A549 (cell line): ENCODE measurements around the gene PPP2R5C. TPM values are rescaled to one million over a fixed set of nuclear protein-coding genes. Genes with fewer than 3 reads are reported as not detected.
A peak's percentile ranks its signal among the peaks of the same experiment; 100 is the strongest.

Source experiments
- ATAC-seq, 2 experiments: fragments of 200-7000 bp in 1 of 2; fragments of >200 bp in 1 of 2; cut with Nextera tagmentation in 1 of 2; cut with Tn5 transposase in 1 of 2; 3 replicates each; pipeline versions ENCODE4 v1.8.0 to v1.9.1; 2018 to 2020; ENCODE audit warnings: mild to moderate bottlenecking in 1 of 2, moderate library complexity in 1 of 2
- CTCF ChIA-PET: fragments of 300-600 bp; sonication (Branson Sonifier 250); formaldehyde crosslinking; extraction: SDS; loops from one replicate; lab custom pipeline; 2021; ENCODE audit warnings: antibody characterized with exemption, inconsistent platforms; lab: Yijun Ruan, JAX
- POLR2A ChIA-PET: fragments of 350-600 bp; formaldehyde crosslinking; extraction: SDS; loops from one replicate; lab custom pipeline; 2021; ENCODE audit warnings: antibody characterized with exemption, inconsistent platforms; lab: Yijun Ruan, JAX
- DNase-seq, 2 experiments: peaks; one replicate each; pipeline versions ENCODE4 v3.0.0 to v3.0.0-alpha.2; 2011 to 2016; ENCODE audit warnings: low read depth in 1 of 2, low spot score in 1 of 2
- FAIRE-seq: peaks from 2 replicates; lab custom pipeline; 2011; peaks lifted over from hg19 to GRCh38; lab: Jason Lieb, UNC
- H3K27ac ChIP-seq, 2 experiments: fragments of >200 bp; sonication (Bioruptor Twin); formaldehyde crosslinking; 3 replicates each; pipeline ENCODE4 v1.5.1; 2016 to 2017
- H3K4me1 ChIP-seq: fragments of >200 bp; sonication (Bioruptor Twin); formaldehyde crosslinking; 3 replicates; pipeline ENCODE4 v1.6.1; 2016
- H3K4me2 ChIP-seq: fragments of >200 bp; sonication (Bioruptor Twin); formaldehyde crosslinking; 3 replicates; pipeline ENCODE4 v1.6.1; 2016
- H3K4me3 ChIP-seq: fragments of >200 bp; sonication (Bioruptor Twin); formaldehyde crosslinking; 3 replicates; pipeline ENCODE4 v1.5.1; 2016
- H3K9me3 ChIP-seq: fragments of >200 bp; sonication (Bioruptor Twin); formaldehyde crosslinking; 3 replicates; pipeline ENCODE4 v1.6.1; 2016
- BHLHE40 ChIP-seq: IDR thresholded peaks from 2 replicates; pipeline ENCODE4 v1.6.1; 2012; ENCODE audit warnings: low read depth, low read length, inconsistent platforms
- CBX8 ChIP-seq: fragments of 200-600 bp; sonication (generic); IDR thresholded peaks from 2 replicates; pipeline ENCODE4 v1.6.1; 2016
- CHD2 ChIP-seq: fragments of 150-350 bp; IDR thresholded peaks from 2 replicates; pipeline ENCODE4 v1.6.1; 2014; ENCODE audit warnings: low read length; ENCODE audit not compliant: partially characterized antibody
- CTCF ChIP-seq: fragments of >200 bp; sonication (Bioruptor Twin); formaldehyde crosslinking; IDR thresholded peaks from 3 replicates; pipeline ENCODE4 v1.5.1; 2016
- FOXS1 ChIP-seq: fragments of 250-450 bp; sonication (Bioruptor Pico); IDR thresholded peaks from 2 replicates; pipeline ENCODE4 v1.5.0; 2020; ENCODE audit warnings: mild to moderate bottlenecking, moderate library complexity
- GATA3 ChIP-seq: IDR thresholded peaks from 2 replicates; pipeline ENCODE4 v1.6.1; 2012; ENCODE audit warnings: borderline replicate concordance
- HDAC2 ChIP-seq: fragments of 200-600 bp; sonication (generic); IDR thresholded peaks from 2 replicates; pipeline ENCODE4 v1.6.1; 2016
- HES2 ChIP-seq: fragments of >200 bp; sonication (Bioruptor Twin); formaldehyde crosslinking; IDR thresholded peaks from 2 replicates; pipeline ENCODE4 v1.6.1; 2016
- HOXA7 ChIP-seq: fragments of 250-450 bp; sonication (Bioruptor Pico); IDR thresholded peaks from 2 replicates; pipeline ENCODE4 v1.5.0; 2020; ENCODE audit warnings: mild to moderate bottlenecking, moderate library complexity
- HOXB13 ChIP-seq: fragments of 250-450 bp; sonication (Bioruptor Pico); IDR thresholded peaks from 2 replicates; pipeline ENCODE4 v1.5.0; 2020; ENCODE audit warnings: low read depth, mild to moderate bottlenecking, moderate library complexity
- JUN ChIP-seq, 2 experiments: fragments of >200 bp; sonication (Bioruptor Twin); formaldehyde crosslinking; IDR thresholded peaks; 2 replicates in 1 of 2; 3 replicates in 1 of 2; pipeline ENCODE4 v1.6.1; 2016 to 2017
- MAFK ChIP-seq: fragments of 450-650 bp; IDR thresholded peaks from 2 replicates; pipeline ENCODE4 v1.6.1; 2014; ENCODE audit not compliant: partially characterized antibody
- MAZ ChIP-seq: fragments of 150-350 bp; IDR thresholded peaks from 2 replicates; pipeline ENCODE4 v1.6.1; 2014; ENCODE audit warnings: antibody characterized with exemption, low read depth, low read length, borderline replicate concordance
- NFE2L2 ChIP-seq: fragments of 150-350 bp; conservative IDR thresholded peaks from 2 replicates; pipeline ENCODE4 v1.6.1; 2014; ENCODE audit warnings: low read length
- NR3C1 ChIP-seq: fragments of >200 bp; sonication (Bioruptor Twin); formaldehyde crosslinking; IDR thresholded peaks from 3 replicates; pipeline ENCODE4 v1.6.1; 2017
- PHF8 ChIP-seq: fragments of 200-600 bp; sonication (generic); IDR thresholded peaks from 2 replicates; pipeline ENCODE4 v1.6.1; 2016; ENCODE audit warnings: low read depth, mild to moderate bottlenecking, antibody characterized with exemption, moderate library complexity, borderline replicate concordance
- POLR2AphosphoS2 ChIP-seq: conservative IDR thresholded peaks from 2 replicates; pipeline ENCODE4 v1.6.1; 2012; ENCODE audit warnings: low read length, improper control_type of control experiment, inconsistent platforms
- RCOR1 ChIP-seq: fragments of 150-350 bp; IDR thresholded peaks from 2 replicates; pipeline ENCODE4 v1.6.1; 2014; ENCODE audit warnings: antibody characterized with exemption, low read length, low read depth
- REST ChIP-seq: fragments of 200-600 bp; sonication (generic); IDR thresholded peaks from 2 replicates; pipeline ENCODE4 v1.6.1; 2016; ENCODE audit warnings: antibody characterized with exemption, mild to moderate bottlenecking, moderate library complexity
- RFX5 ChIP-seq: fragments of 450-650 bp; IDR thresholded peaks from 2 replicates; pipeline ENCODE4 v1.7.1; 2014; ENCODE audit warnings: antibody characterized with exemption, mild to moderate bottlenecking, moderate library complexity
- RNF2 ChIP-seq: fragments of 200-600 bp; sonication (generic); IDR thresholded peaks from 2 replicates; pipeline ENCODE4 v1.6.1; 2016; ENCODE audit warnings: low read depth, mild to moderate bottlenecking, antibody characterized with exemption, moderate library complexity, borderline replicate concordance
- SREBF2 ChIP-seq: fragments of 450-650 bp; IDR thresholded peaks from 2 replicates; pipeline ENCODE4 v1.6.1; 2014; ENCODE audit warnings: mild to moderate bottlenecking, moderate library complexity
- TFCP2L1 ChIP-seq: fragments of 250-450 bp; sonication (Bioruptor Pico); IDR thresholded peaks from 2 replicates; pipeline ENCODE4 v1.5.0; 2021; ENCODE audit warnings: mild to moderate bottlenecking
- ZC3H11A ChIP-seq: fragments of 450-650 bp; IDR thresholded peaks from 2 replicates; pipeline ENCODE4 v1.6.1; 2014; ENCODE audit warnings: antibody characterized with exemption, mild to moderate bottlenecking
- ZFP36 ChIP-seq: fragments of 450-650 bp; IDR thresholded peaks from 2 replicates; pipeline ENCODE4 v1.6.1; 2014; ENCODE audit warnings: borderline replicate concordance; ENCODE audit not compliant: partially characterized antibody
- ZSCAN20 ChIP-seq: fragments of 250-450 bp; sonication (Bioruptor Pico); IDR thresholded peaks from 2 replicates; pipeline ENCODE4 v1.8.0; 2022; ENCODE audit warnings: mild to moderate bottlenecking, moderate library complexity
- WGBS: methylation state at CpG from one replicate; pipeline ENCODE4 v1.1.6; 2017; ENCODE audit errors: missing lambda C conversion rate; 5-methylcytosine and 5-hydroxymethylcytosine counted together
- polyA plus RNA-seq, 4 experiments: library from polyadenylated mRNA; depleted of rRNA in 3 of 4; stranded (reverse); fragments of >200 nt; fragmentation: RNase III in 1 of 4; extraction: RNeasy Plus Mini Kit Qiagen cat#74134 plus additional on column Dnase treatment in 1 of 4; gene quantifications; 2 replicates in 3 of 4; 3 replicates in 1 of 4; pipeline ENCODE4 v1.2.3, GENCODE V29; 2011 to 2017
- TF ChIP-seq, protein P1 (sequence below): fragments of >200 bp; sonication (Bioruptor Twin); formaldehyde crosslinking; IDR thresholded peaks from 3 replicates; pipeline ENCODE4 v1.6.1; 2016
- TF ChIP-seq, protein P2 (sequence below): IDR thresholded peaks from 2 replicates; pipeline ENCODE4 v1.6.1; 2012

Gene PPP2R5C
- polyA plus RNA-seq, 2 of the 4 experiments (the other 2 are of a cell fraction), result 74.8 to 150 TPM

- TF ChIP-seq ZSCAN20 (no peak), RFX5 (no peak), HOXA7 (no peak), GATA3 (no peak), TFCP2L1 (CRISPR knock-in tag) (no peak), RCOR1 (no peak), ZFP36 (no peak), PHF8 (no peak), BHLHE40 (no peak)
These were observed 106.3 kb downstream of the PPP2R5C start (continued) for GRCh38 chr14:101867854-101868253.

- POLR2A ChIA-PET, result no interaction called here
- 92% methylated on average over 8 of the region's 8 CpGs for WGBS
- Histone ChIP-seq H3K4me2 (no peak overlapping the region), H3K4me3 (no peak overlapping the region), H3K27ac (no peak overlapping the region), H3K9me3 (no peaks in the 10 kb centered on the region), H3K4me1 (no peaks in the 10 kb centered on the region)
- CTCF ChIA-PET, result interaction anchor here (4.1 kb wide), 1 partner anchor 98 kb away, joined by 15 read pairs; no protein-coding TSS in a partner anchor
- FAIRE-seq (peak; percentile 7), ATAC-seq (no peak), DNase-seq (no peak)
- TF ChIP-seq MAZ (no peak), CBX8 (no peak), REST (no peak), RFX5 (no peak), BHLHE40 (no peak), POLR2AphosphoS2 (no peak), RNF2 (no peak), MAFK (no peak), HOXB13 (CRISPR knock-in tag) (no peak), SREBF2 (no peak), TFCP2L1 (CRISPR knock-in tag) (no peak), HOXA7 (no peak)
- TF ChIP-seq, protein P1, sequence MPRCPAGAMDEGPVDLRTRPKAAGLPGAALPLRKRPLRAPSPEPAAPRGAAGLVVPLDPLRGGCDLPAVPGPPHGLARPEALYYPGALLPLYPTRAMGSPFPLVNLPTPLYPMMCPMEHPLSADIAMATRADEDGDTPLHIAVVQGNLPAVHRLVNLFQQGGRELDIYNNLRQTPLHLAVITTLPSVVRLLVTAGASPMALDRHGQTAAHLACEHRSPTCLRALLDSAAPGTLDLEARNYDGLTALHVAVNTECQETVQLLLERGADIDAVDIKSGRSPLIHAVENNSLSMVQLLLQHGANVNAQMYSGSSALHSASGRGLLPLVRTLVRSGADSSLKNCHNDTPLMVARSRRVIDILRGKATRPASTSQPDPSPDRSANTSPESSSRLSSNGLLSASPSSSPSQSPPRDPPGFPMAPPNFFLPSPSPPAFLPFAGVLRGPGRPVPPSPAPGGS, result no peak
- TF ChIP-seq, protein P2, sequence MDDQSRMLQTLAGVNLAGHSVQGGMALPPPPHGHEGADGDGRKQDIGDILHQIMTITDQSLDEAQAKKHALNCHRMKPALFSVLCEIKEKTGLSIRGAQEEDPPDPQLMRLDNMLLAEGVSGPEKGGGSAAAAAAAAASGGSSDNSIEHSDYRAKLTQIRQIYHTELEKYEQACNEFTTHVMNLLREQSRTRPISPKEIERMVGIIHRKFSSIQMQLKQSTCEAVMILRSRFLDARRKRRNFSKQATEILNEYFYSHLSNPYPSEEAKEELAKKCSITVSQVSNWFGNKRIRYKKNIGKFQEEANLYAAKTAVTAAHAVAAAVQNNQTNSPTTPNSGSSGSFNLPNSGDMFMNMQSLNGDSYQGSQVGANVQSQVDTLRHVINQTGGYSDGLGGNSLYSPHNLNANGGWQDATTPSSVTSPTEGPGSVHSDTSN, result no peak
These were observed 107.7 kb downstream of the PPP2R5C start for GRCh38 chr14:101869217-101869616.

GRCh38 chr14:101870273-101870939 lies 108.9 kb downstream of the PPP2R5C start:
- ChIA-PET CTCF (interaction anchor here (0.6 to 4.1 kb wide), 2 partner anchors 99 to 134 kb away, joined by 3 to 15 read pairs; no protein-coding TSS in a partner anchor), POLR2A (no interaction called here)
- Histone ChIP-seq H3K4me2 (no peak overlapping the region), H3K9me3 (no peaks in the 10 kb centered on the region), H3K27ac (no peak overlapping the region), H3K4me3 (no peak overlapping the region), H3K4me1 (no peaks in the 10 kb centered on the region)
- FAIRE-seq, result peak; percentile 63
- DNase-seq, result no peak
- no peak for ATAC-seq
- 84% methylated on average over 6 of the region's 6 CpGs for WGBS
- TF ChIP-seq HES2 (no peak), CHD2 (no peak), ZC3H11A (no peak), NFE2L2 (no peak), HDAC2 (no peak), RNF2 (no peak), NR3C1 (no peak), JUN (IDR thresholded peaks at IDR 0.05) (no peak), ZFP36 (no peak), CTCF (no peak), RFX5 (no peak), MAFK (no peak), FOXS1 (no peak)
